Suprapubic skin (tissue), 4 donors: Measurements from ENCODE around the gene LZTS2.

Source experiments
- CTCF ChIP-seq, 2 donors: fragments of 200-600 bp in 1 of 2; fragments of 450-650 bp in 1 of 2; sonication (generic) in 1 of 2; IDR thresholded peaks; one replicate each; pipeline ENCODE4 v1.5.1; 2016 to 2019; ENCODE audit warnings: antibody characterized with exemption in 2 of 2, mild to moderate bottlenecking in 1 of 2, moderate library complexity in 1 of 2
- POLR2A ChIP-seq, 2 donors: fragments of 450-650 bp; IDR thresholded peaks; one replicate each; pipeline ENCODE4 v1.6.1; 2017; ENCODE audit warnings: antibody characterized with exemption in 2 of 2, mild to moderate bottlenecking in 2 of 2, moderate library complexity in 2 of 2
- POLR2AphosphoS5 ChIP-seq, 3 donors: sonication (generic); formaldehyde crosslinking; IDR thresholded peaks; one replicate each; pipeline ENCODE4 v1.6.1; 2017; ENCODE audit warnings: antibody characterized with exemption in 3 of 3

GRCh38 chr10:101000915-101001658 lies 1.5 kb downstream of the LZTS2 start:
- TF ChIP-seq CTCF (IDR thresholded peaks at IDR 0.05) (no peak), POLR2AphosphoS5 (IDR thresholded peaks at IDR 0.05) (peak in 2 of 3 donors; percentile 22 to 31), POLR2A (IDR thresholded peaks at IDR 0.05) (peak in 1 of 2 donors; percentile 50)
